IMR-90 (cell line): ENCODE results near the gene BRWD1. TPM values are rescaled to one million over a fixed set of nuclear protein-coding genes. Genes with fewer than 3 reads are reported as not detected.

Source experiments
- ATAC-seq: fragments of 200-7000 bp; cut with Tn5 transposase; 2 replicates; pipeline ENCODE4 v1.9.1; 2020; ENCODE audit warnings: low read depth, mild to moderate bottlenecking, moderate library complexity
- BruUV-seq: library from RNA; stranded (reverse); fragments of 400-500 nt; replicated peaks from 2 replicates; lab custom pipeline; 2021; lab: Mats Ljungman, UMichigan
- CTCF ChIA-PET: fragments of 300-600 bp; formaldehyde crosslinking; extraction: SDS; loops from one replicate; lab custom pipeline; 2021; ENCODE audit warnings: antibody characterized with exemption; lab: Yijun Ruan, JAX
- POLR2A ChIA-PET: fragments of 300-600 bp; sonication (Branson Sonifier 250); formaldehyde crosslinking; loops from one replicate; lab custom pipeline; 2022; ENCODE audit warnings: antibody characterized with exemption; ENCODE audit not compliant: unreplicated experiment; lab: Charles Lee
- DNase-seq: peaks from one replicate; pipeline ENCODE4 v3.0.0; 2013
- H2AFZ ChIP-seq: replicated peaks from 2 replicates; pipeline ENCODE3; 2013; ENCODE audit warnings: low read length, mild to moderate bottlenecking; ENCODE audit not compliant: poor library complexity
- H2AK5ac ChIP-seq: 2 replicates; pipeline ENCODE4 v1.6.1; 2013; ENCODE audit warnings: low read depth, low read length, inconsistent platforms
- H2AK9ac ChIP-seq: replicated peaks from 2 replicates; pipeline ENCODE3; 2013; ENCODE audit warnings: mild to moderate bottlenecking, low read depth, low read length, moderate library complexity; ENCODE audit not compliant: poor library complexity
- H2BK120ac ChIP-seq: 2 replicates; pipeline ENCODE4 v1.6.1; 2013; ENCODE audit warnings: low read depth, low read length, inconsistent platforms
- H2BK15ac ChIP-seq: 3 replicates; pipeline ENCODE4 v1.6.1; 2013; ENCODE audit warnings: low read depth, low read length, inconsistent platforms
- H2BK20ac ChIP-seq: 2 replicates; pipeline ENCODE4 v1.6.1; 2013; ENCODE audit warnings: low read depth, mild to moderate bottlenecking, inconsistent platforms, low read length, moderate library complexity
- H2BK5ac ChIP-seq: 2 replicates; pipeline ENCODE4 v1.6.1; 2013; ENCODE audit warnings: mild to moderate bottlenecking, low read depth, low read length, inconsistent platforms; ENCODE audit not compliant: poor library complexity, severe bottlenecking
- H3K14ac ChIP-seq: replicated peaks from 2 replicates; pipeline ENCODE4 v1.6.1; 2013; ENCODE audit warnings: low read depth, low read length, inconsistent platforms
- H3K18ac ChIP-seq: 2 replicates; pipeline ENCODE4 v1.6.1; 2013; ENCODE audit warnings: low read depth, low read length, control low read depth
- H3K23ac ChIP-seq: 2 replicates; pipeline ENCODE4 v1.6.1; 2013; ENCODE audit warnings: low read depth, low read length, inconsistent platforms
- H3K27ac ChIP-seq: 2 replicates; pipeline ENCODE4 v1.5.1; 2013; ENCODE audit warnings: mild to moderate bottlenecking, control low read depth, low read length; ENCODE audit not compliant: insufficient read depth
- H3K27me3 ChIP-seq: 2 replicates; pipeline ENCODE4 v1.6.1; 2013; ENCODE audit warnings: low read length; ENCODE audit not compliant: control insufficient read depth, insufficient read depth
- H3K36me3 ChIP-seq: 2 replicates; pipeline ENCODE4 v1.6.1; 2013; ENCODE audit warnings: low read length, mixed read lengths; ENCODE audit not compliant: control insufficient read depth, insufficient read depth
- H3K4ac ChIP-seq: 2 replicates; pipeline ENCODE4 v1.6.1; 2013; ENCODE audit warnings: low read depth, low read length, inconsistent platforms
- H3K4me1 ChIP-seq: 2 replicates; pipeline ENCODE4 v1.6.1; 2013; ENCODE audit warnings: low read length, mixed read lengths; ENCODE audit not compliant: control insufficient read depth, insufficient read depth
- H3K4me2 ChIP-seq: 2 replicates; pipeline ENCODE4 v1.6.1; 2013; ENCODE audit warnings: low read depth, mild to moderate bottlenecking, control low read depth, low read length, moderate library complexity
- H3K4me3 ChIP-seq: 2 replicates; pipeline ENCODE4 v1.5.1; 2013; ENCODE audit warnings: low read depth, mild to moderate bottlenecking, control low read depth, low read length, moderate library complexity; ENCODE audit not compliant: insufficient read depth
- H3K56ac ChIP-seq: 2 replicates; pipeline ENCODE4 v1.6.1; 2013; ENCODE audit warnings: low read length, inconsistent platforms; ENCODE audit not compliant: insufficient read depth; ENCODE audit errors: extremely low read depth
- H3K79me1 ChIP-seq, 2 experiments: 2 replicates each; pipeline ENCODE4 v1.6.1; 2013; ENCODE audit warnings: low read length in 2 of 2, inconsistent platforms in 1 of 2, low read depth in 1 of 2
- H3K9ac ChIP-seq: 2 replicates; pipeline ENCODE4 v1.6.1; 2013; ENCODE audit warnings: low read depth, low read length, control low read depth
- H3K9me1 ChIP-seq: 2 replicates; pipeline ENCODE4 v1.6.1; 2013; ENCODE audit warnings: low read length, inconsistent platforms; ENCODE audit not compliant: insufficient read depth
- H3K9me3 ChIP-seq: 2 replicates; pipeline ENCODE4 v1.6.1; 2013; ENCODE audit warnings: low read length; ENCODE audit not compliant: control insufficient read depth, insufficient read depth
- H4K20me1 ChIP-seq: 2 replicates; pipeline ENCODE4 v1.6.1; 2013; ENCODE audit warnings: low read length, inconsistent platforms; ENCODE audit not compliant: insufficient read depth
- H4K5ac ChIP-seq: 2 replicates; pipeline ENCODE4 v1.6.1; 2013; ENCODE audit warnings: mild to moderate bottlenecking, low read depth, low read length, control low read depth
- H4K8ac ChIP-seq, 2 experiments: 2 replicates each; pipeline ENCODE4 v1.6.1; 2013; ENCODE audit warnings: low read depth in 2 of 2, low read length in 2 of 2, control low read depth in 1 of 2, inconsistent platforms in 1 of 2
- H4K91ac ChIP-seq: 2 replicates; pipeline ENCODE4 v1.6.1; 2013; ENCODE audit warnings: low read depth, low read length, inconsistent platforms; ENCODE audit not compliant: insufficient read depth
- BHLHE40 ChIP-seq: fragments of 150-350 bp; IDR thresholded peaks from 2 replicates; pipeline ENCODE4 v1.6.1; 2016; ENCODE audit warnings: mild to moderate bottlenecking, low read depth, low read length
- MAFK ChIP-seq: IDR thresholded peaks from 2 replicates; pipeline ENCODE4 v1.6.1; 2012; ENCODE audit warnings: low read depth, low read length, improper control_type of control experiment
- SMC3 ChIP-seq: fragments of 150-350 bp; IDR thresholded peaks from 2 replicates; pipeline ENCODE4 v1.6.1; 2016; ENCODE audit warnings: low read depth, mild to moderate bottlenecking, antibody characterized with exemption, low read length, moderate library complexity
- WGBS, 2 experiments: methylation state at CpG; one replicate each; pipeline versions ENCODE4 v1.1.5 to v1.1.7; 2013; ENCODE audit warnings: missing lambda C conversion rate in 2 of 2; ENCODE audit not compliant: insufficient read length in 1 of 2; ENCODE audit errors: extremely low coverage in 2 of 2; 5-methylcytosine and 5-hydroxymethylcytosine counted together
- dilution Hi-C: fragments of 300-500 bp; cut with HindIII; formaldehyde crosslinking; loops from one replicate; pipeline ENCODE4 v1.14.3; 2018; ENCODE audit warnings: low sequenced_read_pairs; ENCODE audit not compliant: unreplicated experiment
- in situ Hi-C: fragments of 300-500 bp; cut with MboI; formaldehyde crosslinking; loops from 3 replicates; pipeline ENCODE4 v1.14.3; 2019; ENCODE audit warnings: low sequenced_read_pairs, inconsistent platforms, mixed read lengths
- intact Hi-C: fragments of 100-400 bp; cut with micrococcal nuclease; formaldehyde crosslinking; loops from 2 replicates; pipeline ENCODE4 v1.10.0; 2022
- polyA plus RNA-seq, 3 experiments: library from polyadenylated mRNA; depleted of rRNA; stranded (reverse); fragments of >200 nt; gene quantifications; 2 replicates each; pipeline ENCODE4 v1.2.3, GENCODE V29; 2012; ENCODE audit warnings: low replicate concordance in 1 of 3
- total RNA-seq: library from RNA; depleted of rRNA; stranded (reverse); fragments of >200 nt; gene quantifications from 2 replicates; pipeline ENCODE4 v1.2.3, GENCODE V29; 2012

The BRWD1 gene
- total and polyA plus RNA-seq, 2 of the 4 experiments (the other 2 are of a cell fraction) = 6.7 to 28.7 TPM

- Histone ChIP-seq H2AK5ac (no peak overlapping the region), H3K9ac (no peak overlapping the region), H3K36me3 (peaks cover 24% of the 10 kb centered on the region), H3K4me2 (no peak overlapping the region), H3K56ac (no peak overlapping the region), H2BK15ac (no peak overlapping the region), H3K23ac (no peak overlapping the region), H2BK120ac (no peak overlapping the region), H3K79me1 (no peaks in the 10 kb centered on the region; a peak in 1 of 4 replicates), H3K4me1 (no peaks in the 10 kb centered on the region), H3K14ac (no peak overlapping the region), H2AK9ac (no peak overlapping the region), H3K27ac (no peak overlapping the region), H2BK20ac (no peak overlapping the region), H3K4ac (no peak overlapping the region), H2BK5ac (no peak overlapping the region), H3K9me1 (no peaks in the 10 kb centered on the region), H4K8ac (no peak overlapping the region), H3K27me3 (no peaks in the 10 kb centered on the region), H3K18ac (no peak overlapping the region), H4K20me1 (no peaks in the 10 kb centered on the region), H4K91ac (no peak overlapping the region), H4K5ac (no peak overlapping the region), H2AFZ (no peak overlapping the region), H3K9me3 (no peaks in the 10 kb centered on the region), H3K4me3 (no peak overlapping the region)
- no CpG with 5 or more reads among the region's 7 CpGs for WGBS, 2 experiments
- DNase-seq (no peak), ATAC-seq (no peak)
- intact Hi-C loops (loop anchor here (10.0 kb wide), 1 partner anchor 50 kb away; no protein-coding TSS in a partner anchor), dilution Hi-C loops (no loop called here), in situ Hi-C loops (no loop called here)
- BruUV-seq = no TSS peak
- TF ChIP-seq SMC3 (no peak), BHLHE40 (no peak), MAFK (peak; percentile 89)
- ChIA-PET CTCF (no interaction called here), POLR2A (no interaction called here)
Measured at GRCh38 chr21:39215078-39215477, 98.4 kb downstream of the BRWD1 start.
